T-helper 17 cell (primary cell): ENCODE results near the gene ETV6. TPM values are rescaled to one million over a fixed set of nuclear protein-coding genes. Genes with fewer than 3 reads are reported as not detected.
A peak's percentile ranks its signal among the peaks of the same experiment; 100 is the strongest.

ENCODE experiments used
- ATAC-seq: fragments of 150-1000 bp; cut with Tn5 transposase; 2 replicates; pipeline ENCODE4 v1.10.0; 2021; ENCODE audit warnings: mild to moderate bottlenecking, moderate library complexity
- DNase-seq, 3 donors: peaks; one replicate each; pipeline versions ENCODE4 v3.0.0 to v3.0.0-alpha.2; 2020 to 2021
- H3K9me3 ChIP-seq: one replicate; pipeline ENCODE4 v1.7.0; 2013; ENCODE audit warnings: low read length, mild to moderate bottlenecking; ENCODE audit not compliant: control insufficient read depth, poor library complexity, severe bottlenecking
- H3K27ac Mint-ChIP-seq: one replicate; pipeline ENCODE4 v1.8.0; 2022; ENCODE audit warnings: mild to moderate bottlenecking, moderate library complexity, mixed read lengths
- H3K27me3 Mint-ChIP-seq: one replicate; pipeline ENCODE4 v1.8.0; 2022; ENCODE audit warnings: mixed read lengths
- H3K36me3 Mint-ChIP-seq: one replicate; pipeline ENCODE4 v1.8.0; 2022; ENCODE audit warnings: low read depth, mixed read lengths
- H3K4me1 Mint-ChIP-seq: one replicate; pipeline ENCODE4 v1.8.0; 2022; ENCODE audit warnings: mild to moderate bottlenecking, mixed read lengths
- H3K4me3 Mint-ChIP-seq: one replicate; pipeline ENCODE4 v1.8.0; 2022; ENCODE audit warnings: mild to moderate bottlenecking, moderate library complexity, mixed read lengths
- total RNA-seq, 4 donors: library from RNA in 2 of 4; stranded (reverse) in 2 of 4; gene quantifications; one replicate each; pipeline ENCODE4 v1.2.3 and lab custom pipeline; 2022 to 2026

ETV6 gene
- total RNA-seq, 2 donors from 2014 or later, result 57.3 to 60.6 TPM

- no peaks in the 10 kb centered on the region for H3K27me3 Mint-ChIP-seq
- peaks cover 68% of the 10 kb centered on the region for H3K4me1 Mint-ChIP-seq
Measured at GRCh38 chr12:11664101-11664500, 14.6 kb downstream of the ETV6 start.

GRCh38 chr12:11666131-11667050 lies 16.9 kb downstream of the ETV6 start:
- H3K36me3 Mint-ChIP-seq, result no peaks in the 10 kb centered on the region
- ATAC-seq (no peak), DNase-seq (no peak)
- H3K4me3 Mint-ChIP-seq, result no peak overlapping the region
- H3K27me3 Mint-ChIP-seq, result no peaks in the 10 kb centered on the region
- H3K4me1 Mint-ChIP-seq, result peaks cover 65% of the 10 kb centered on the region
- no peaks in the 10 kb centered on the region for H3K9me3 ChIP-seq
- no peak overlapping the region for H3K27ac Mint-ChIP-seq

More at GRCh38 chr12:11664101-11664500, 14.6 kb downstream of the ETV6 start:
- no peak for DNase-seq
- H3K27ac Mint-ChIP-seq, result no peak overlapping the region
- no peaks in the 10 kb centered on the region for H3K9me3 ChIP-seq
- no peak for ATAC-seq
- no peak overlapping the region for H3K4me3 Mint-ChIP-seq
- H3K36me3 Mint-ChIP-seq, result no peaks in the 10 kb centered on the region

GRCh38 chr12:11667171-11667570 lies 17.7 kb downstream of the ETV6 start:
- H3K27ac Mint-ChIP-seq, result no peak overlapping the region
- ATAC-seq, result no peak

GRCh38 chr12:11668611-11669010 lies 19.1 kb downstream of the ETV6 start:
- no peaks in the 10 kb centered on the region for H3K36me3 Mint-ChIP-seq
- H3K27ac Mint-ChIP-seq, result no peak overlapping the region
- peaks cover 61% of the 10 kb centered on the region for H3K4me1 Mint-ChIP-seq
- no peak overlapping the region for H3K4me3 Mint-ChIP-seq
- H3K27me3 Mint-ChIP-seq, result no peaks in the 10 kb centered on the region
- DNase-seq (no peak), ATAC-seq (no peak)
- no peaks in the 10 kb centered on the region for H3K9me3 ChIP-seq

More at GRCh38 chr12:11667171-11667570, 17.7 kb downstream of the ETV6 start:
- H3K27me3 Mint-ChIP-seq, result no peaks in the 10 kb centered on the region
- H3K36me3 Mint-ChIP-seq, result no peaks in the 10 kb centered on the region
- H3K4me3 Mint-ChIP-seq, result no peak overlapping the region
- no peak for DNase-seq
- H3K9me3 ChIP-seq, result no peaks in the 10 kb centered on the region
- H3K4me1 Mint-ChIP-seq, result peaks cover 60% of the 10 kb centered on the region

GRCh38 chr12:11669348-11669747 lies 19.9 kb downstream of the ETV6 start:
- no peaks in the 10 kb centered on the region for H3K27me3 Mint-ChIP-seq
- DNase-seq, result no peak
- H3K4me1 Mint-ChIP-seq, result peaks cover 62% of the 10 kb centered on the region
- no peak for ATAC-seq
- peak overlapping the region; percentile 67 for H3K27ac Mint-ChIP-seq
- H3K4me3 Mint-ChIP-seq, result no peak overlapping the region
- no peaks in the 10 kb centered on the region for H3K9me3 ChIP-seq
- H3K36me3 Mint-ChIP-seq, result no peaks in the 10 kb centered on the region

GRCh38 chr12:11672256-11673191 lies 23.1 kb downstream of the ETV6 start:
- peak overlapping the region; percentile 92 for H3K27ac Mint-ChIP-seq
- no peak for ATAC-seq
- H3K4me3 Mint-ChIP-seq, result no peak overlapping the region

GRCh38 chr12:11673666-11674461 lies 24.4 kb downstream of the ETV6 start:
- Mint-ChIP-seq H3K27me3 (no peaks in the 10 kb centered on the region), H3K27ac (no peak overlapping the region), H3K4me1 (peaks cover 68% of the 10 kb centered on the region), H3K4me3 (no peak overlapping the region), H3K36me3 (peaks cover 3% of the 10 kb centered on the region)
- DNase-seq (no peak), ATAC-seq (no peak)
- no peaks in the 10 kb centered on the region for H3K9me3 ChIP-seq

More at GRCh38 chr12:11672256-11673191, 23.1 kb downstream of the ETV6 start:
- no peaks in the 10 kb centered on the region for H3K36me3 Mint-ChIP-seq
- no peaks in the 10 kb centered on the region for H3K27me3 Mint-ChIP-seq
- H3K4me1 Mint-ChIP-seq, result peaks cover 65% of the 10 kb centered on the region
- no peaks in the 10 kb centered on the region for H3K9me3 ChIP-seq
- DNase-seq, result no peak

- H3K4me1 Mint-ChIP-seq, result peaks cover 66% of the 10 kb centered on the region
- H3K36me3 Mint-ChIP-seq, result peaks cover 3% of the 10 kb centered on the region
- DNase-seq, result no peak
- ATAC-seq, result no peak
- no peak overlapping the region for H3K4me3 Mint-ChIP-seq
- peak overlapping the region; percentile 88 for H3K27ac Mint-ChIP-seq
- H3K9me3 ChIP-seq, result no peaks in the 10 kb centered on the region
- H3K27me3 Mint-ChIP-seq, result no peaks in the 10 kb centered on the region
Measured at GRCh38 chr12:11674894-11675390, 25.5 kb downstream of the ETV6 start.

- Mint-ChIP-seq H3K4me3 (no peak overlapping the region), H3K27ac (peak overlapping the region; percentile 88), H3K36me3 (peaks cover 3% of the 10 kb centered on the region), H3K27me3 (no peaks in the 10 kb centered on the region), H3K4me1 (peaks cover 67% of the 10 kb centered on the region)
- no peaks in the 10 kb centered on the region for H3K9me3 ChIP-seq
- ATAC-seq (no peak), DNase-seq (no peak)
Measured at GRCh38 chr12:11676052-11676451, 26.6 kb downstream of the ETV6 start.

GRCh38 chr12:11677093-11677492 lies 27.6 kb downstream of the ETV6 start:
- Mint-ChIP-seq H3K27me3 (no peaks in the 10 kb centered on the region), H3K4me3 (no peak overlapping the region), H3K36me3 (peaks cover 3% of the 10 kb centered on the region), H3K4me1 (peaks cover 64% of the 10 kb centered on the region), H3K27ac (peak overlapping the region; percentile 88)
- ATAC-seq, result no peak
- no peak for DNase-seq
- no peaks in the 10 kb centered on the region for H3K9me3 ChIP-seq

GRCh38 chr12:11677752-11678151 lies 28.3 kb downstream of the ETV6 start:
- H3K9me3 ChIP-seq, result no peaks in the 10 kb centered on the region
- Mint-ChIP-seq H3K27ac (peak overlapping the region; percentile 32), H3K27me3 (no peaks in the 10 kb centered on the region), H3K4me1 (peaks cover 63% of the 10 kb centered on the region), H3K36me3 (peaks cover 3% of the 10 kb centered on the region), H3K4me3 (no peak overlapping the region)
- no peak for DNase-seq
- ATAC-seq, result no peak

GRCh38 chr12:11678781-11679180 lies 29.3 kb downstream of the ETV6 start:
- ATAC-seq, result no peak
- H3K27me3 Mint-ChIP-seq, result no peaks in the 10 kb centered on the region
- H3K36me3 Mint-ChIP-seq, result peaks cover 3% of the 10 kb centered on the region
- H3K4me3 Mint-ChIP-seq, result no peak overlapping the region
- peaks cover 58% of the 10 kb centered on the region for H3K4me1 Mint-ChIP-seq
- H3K27ac Mint-ChIP-seq, result no peak overlapping the region
- no peaks in the 10 kb centered on the region for H3K9me3 ChIP-seq
- no peak for DNase-seq
